Measurements from ENCODE around the gene ACACA.
"Not testable (repeated sequence)": the region's sequence is repeated elsewhere in the genome, so short reads cannot be mapped to it uniquely, and the experiment has no call there.

ACACA gene

GRCh38 chr17:37177254-37177870 is 229.3 kb downstream of the ACACA start:
- peak in 13 of 51 donors; percentile 4 to 65 (median 13) for DNase-seq

GRCh38 chr17:37176723-37177122 is 229.9 kb downstream of the ACACA start:
- DNase-seq = peak in 2 of 51 donors; percentile 7 to 33

GRCh38 chr17:37174205-37174604 is 232.4 kb downstream of the ACACA start:
- DNase-seq = peak in 25 of 51 donors; percentile 1 to 60 (median 19)

- no peak for DNase-seq
Measured at GRCh38 chr17:37170881-37171425, 235.7 kb downstream of the ACACA start.

GRCh38 chr17:37168731-37169353 is 237.8 kb downstream of the ACACA start:
- no peak for DNase-seq

GRCh38 chr17:37167756-37168155 is 238.9 kb downstream of the ACACA start:
- no peak for DNase-seq

- no peak for DNase-seq
Measured at GRCh38 chr17:37164057-37164456, 242.6 kb downstream of the ACACA start.

- DNase-seq = no peak
Measured at GRCh38 chr17:37162800-37163199, 243.8 kb downstream of the ACACA start.

- no peak for DNase-seq
Measured at GRCh38 chr17:37160944-37161343, 245.7 kb downstream of the ACACA start.

- DNase-seq = no peak
Measured at GRCh38 chr17:37158290-37158689, 248.3 kb downstream of the ACACA start.

GRCh38 chr17:37148156-37148555 is 258.5 kb downstream of the ACACA start:
- peak in 3 of 51 donors; percentile 3 to 18 (median 17) for DNase-seq

- DNase-seq = peak in 2 of 51 donors; percentile 0 to 31
Measured at GRCh38 chr17:37147301-37147812, 259.3 kb downstream of the ACACA start.

GRCh38 chr17:37146086-37147064 is 260.3 kb downstream of the ACACA start:
- DNase-seq = no peak

GRCh38 chr17:37144075-37144701 is 262.4 kb downstream of the ACACA start:
- DNase-seq = no peak

GRCh38 chr17:37143558-37143957 is 263.1 kb downstream of the ACACA start:
- not testable (repeated sequence) for DNase-seq

GRCh38 chr17:37142294-37142896 is 264.2 kb downstream of the ACACA start:
- DNase-seq = no peak

GRCh38 chr17:37138571-37139120 is 268.0 kb downstream of the ACACA start:
- DNase-seq = peak in 1 of 51 donors; percentile 21

GRCh38 chr17:37137906-37138514 is 268.6 kb downstream of the ACACA start:
- no peak for DNase-seq

- DNase-seq = no peak
Measured at GRCh38 chr17:37137070-37137610, 269.5 kb downstream of the ACACA start.

GRCh38 chr17:37135576-37135975 is 271.1 kb downstream of the ACACA start:
- no peak for DNase-seq
